ENCODE results near the gene EXOC4. TPM values are rescaled to one million over a fixed set of nuclear protein-coding genes. Genes with fewer than 3 reads are reported as not detected.
"Not testable (repeated sequence)": the region's sequence is repeated elsewhere in the genome, so short reads cannot be mapped to it uniquely, and the experiment has no call there.

Gene EXOC4
- polyA plus RNA-seq: 10 to 100 TPM; 17.9 to 28.0 (median 22.3) TPM

GRCh38 chr7:133252858-133253518 lies at the start of gene EXOC4:
Gene EXOC4 (plus strand): TSS chr7:133253078.
- H3K27ac ChIP-seq (ENCODE audit: low read depth, low read length): no peak within 1 kb of the TSS
- 0 to 1% (median 0%) methylated on average over 24 to 25 of the region's 25 CpGs for WGBS, 3 donors

- 88 to 95% (median 93%) methylated on average over 3 of the region's 3 CpGs for WGBS, 3 donors
- no peak overlapping the region for H3K27ac ChIP-seq (ENCODE audit: low read depth, low read length)
These were observed 49.4 kb upstream of the EXOC4 start for GRCh38 chr7:133203490-133203889.

GRCh38 chr7:133207687-133208086 lies 45.2 kb upstream of the EXOC4 start:
- no peak overlapping the region for H3K27ac ChIP-seq (ENCODE audit: low read depth, low read length)
- WGBS, 3 donors: 56 to 84% (median 59%) methylated on average over 2 of the region's 2 CpGs

GRCh38 chr7:133210817-133211216 lies 42.1 kb upstream of the EXOC4 start:
- not testable (repeated sequence) for H3K27ac ChIP-seq (ENCODE audit: low read depth, low read length)
- WGBS, 3 donors: 84 to 95% (median 92%) methylated on average over 10 of the region's 10 CpGs

GRCh38 chr7:133213772-133214171 lies 39.1 kb upstream of the EXOC4 start:
- 83 to 97% (median 96%) methylated on average over 2 to 3 of the region's 3 CpGs for WGBS, 3 donors

GRCh38 chr7:133217773-133218172 lies 35.1 kb upstream of the EXOC4 start:
- 39 to 65% (median 59%) methylated on average over 3 of the region's 3 CpGs for WGBS, 3 donors
- no peak overlapping the region for H3K27ac ChIP-seq (ENCODE audit: low read depth, low read length)

More at GRCh38 chr7:133213772-133214171, 39.1 kb upstream of the EXOC4 start:
- not testable (repeated sequence) for H3K27ac ChIP-seq (ENCODE audit: low read depth, low read length)

- no peak overlapping the region for H3K27ac ChIP-seq (ENCODE audit: low read depth, low read length)
- 22 to 37% (median 36%) methylated on average over 5 of the region's 5 CpGs for WGBS, 3 donors
These were observed 22.2 kb upstream of the EXOC4 start for GRCh38 chr7:133230591-133231194.

- no peak overlapping the region for H3K27ac ChIP-seq (ENCODE audit: low read depth, low read length)
- WGBS, 3 donors: 95 to 97% (median 95%) methylated on average over 9 of the region's 9 CpGs
These were observed 19.7 kb upstream of the EXOC4 start for GRCh38 chr7:133233142-133233541.

- H3K27ac ChIP-seq (ENCODE audit: low read depth, low read length): no peak overlapping the region
- 72 to 75% (median 74%) methylated on average over 4 of the region's 4 CpGs for WGBS, 3 donors
These were observed 17.7 kb upstream of the EXOC4 start for GRCh38 chr7:133234961-133235875.

GRCh38 chr7:133237545-133237944 lies 15.3 kb upstream of the EXOC4 start:
- 89 to 91% (median 90%) methylated on average over 3 of the region's 3 CpGs for WGBS, 3 donors
- H3K27ac ChIP-seq (ENCODE audit: low read depth, low read length): no peak overlapping the region

GRCh38 chr7:133240302-133240701 lies 12.6 kb upstream of the EXOC4 start:
- no peak overlapping the region for H3K27ac ChIP-seq (ENCODE audit: low read depth, low read length)
- WGBS, 3 donors: 69 to 76% (median 74%) methylated on average over 3 of the region's 3 CpGs

- no peak overlapping the region for H3K27ac ChIP-seq (ENCODE audit: low read depth, low read length)
- 92 to 96% (median 95%) methylated on average over 2 of the region's 2 CpGs for WGBS, 3 donors
These were observed 6.3 kb upstream of the EXOC4 start for GRCh38 chr7:133246558-133246957.

GRCh38 chr7:133248901-133249300 lies 4.0 kb upstream of the EXOC4 start:
- 94 to 99% (median 97%) methylated on average over 2 of the region's 2 CpGs for WGBS, 3 donors
- H3K27ac ChIP-seq (ENCODE audit: low read depth, low read length): no peak overlapping the region

- H3K27ac ChIP-seq (ENCODE audit: low read depth, low read length): no peak overlapping the region
- WGBS, 3 donors: 62 to 68% (median 66%) methylated on average over 3 of the region's 3 CpGs
These were observed 396 bp upstream of the EXOC4 start for GRCh38 chr7:133252506-133252857.

GRCh38 chr7:133253519-133253875 lies 619 bp downstream of the EXOC4 start:
- WGBS, 3 donors: 4 to 7% (median 6%) methylated on average over 7 of the region's 7 CpGs

GRCh38 chr7:133255486-133255885 lies 2.6 kb downstream of the EXOC4 start:
- no peak overlapping the region for H3K27ac ChIP-seq (ENCODE audit: low read depth, low read length)
- 65 to 83% (median 74%) methylated on average over 2 of the region's 2 CpGs for WGBS, 3 donors

More at GRCh38 chr7:133253519-133253875, 619 bp downstream of the EXOC4 start:
- no peak overlapping the region for H3K27ac ChIP-seq (ENCODE audit: low read depth, low read length)

GRCh38 chr7:133258174-133258573 lies 5.3 kb downstream of the EXOC4 start:
- H3K27ac ChIP-seq (ENCODE audit: low read depth, low read length): no peak overlapping the region
- 73 to 92% (median 74%) methylated on average over 6 of the region's 6 CpGs for WGBS, 3 donors

GRCh38 chr7:133265821-133266220 lies 12.9 kb downstream of the EXOC4 start:
- H3K27ac ChIP-seq (ENCODE audit: low read depth, low read length): no peak overlapping the region

GRCh38 chr7:133268355-133268754 lies 15.5 kb downstream of the EXOC4 start:
- no peak overlapping the region for H3K27ac ChIP-seq (ENCODE audit: low read depth, low read length)
- 62 to 75% (median 64%) methylated on average over 2 of the region's 2 CpGs for WGBS, 3 donors
